Measurements from ENCODE around the gene SGIP1.

SGIP1 gene

GRCh38 chr1:66685265-66685664 lies 151.3 kb downstream of the SGIP1 start:
- no peak for DNase-seq (ENCODE audit: low spot score)
- TF ChIP-seq CTCF (IDR thresholded peaks at IDR 0.05; ENCODE audit: extremely low read depth, missing control alignments): no peak

GRCh38 chr1:66685670-66686069 lies 151.7 kb downstream of the SGIP1 start:
- DNase-seq (ENCODE audit: low spot score): no peak
- no peak for TF ChIP-seq CTCF (IDR thresholded peaks at IDR 0.05; ENCODE audit: extremely low read depth, missing control alignments)

GRCh38 chr1:66686406-66686805 lies 152.5 kb downstream of the SGIP1 start:
- TF ChIP-seq CTCF (IDR thresholded peaks at IDR 0.05; ENCODE audit: extremely low read depth, missing control alignments): no peak

GRCh38 chr1:66687358-66687757 lies 153.4 kb downstream of the SGIP1 start:
- no peak for DNase-seq (ENCODE audit: low spot score)
- TF ChIP-seq CTCF (IDR thresholded peaks at IDR 0.05; ENCODE audit: extremely low read depth, missing control alignments): no peak

More at GRCh38 chr1:66686406-66686805, 152.5 kb downstream of the SGIP1 start:
- no peak for DNase-seq (ENCODE audit: low spot score)

- no peak for DNase-seq (ENCODE audit: low spot score)
- TF ChIP-seq CTCF (IDR thresholded peaks at IDR 0.05; ENCODE audit: extremely low read depth, missing control alignments): no peak
These were observed 156.9 kb downstream of the SGIP1 start for GRCh38 chr1:66690666-66691381.

- DNase-seq (ENCODE audit: low spot score): no peak
- TF ChIP-seq CTCF (IDR thresholded peaks at IDR 0.05; ENCODE audit: extremely low read depth, missing control alignments): no peak
These were observed 158.7 kb downstream of the SGIP1 start for GRCh38 chr1:66692681-66693080.

GRCh38 chr1:66693856-66694255 lies 159.9 kb downstream of the SGIP1 start:
- TF ChIP-seq CTCF (IDR thresholded peaks at IDR 0.05; ENCODE audit: extremely low read depth, missing control alignments): no peak
- no peak for DNase-seq (ENCODE audit: low spot score)

All from GM20000 (cell line).